Stimulated activated CD8-positive, alpha-beta memory T cell treated with anti-CD3 and anti-CD28 coated beads, Interleukin-4, amount 100 ng/mL, for 24 hours (primary cell): ENCODE measurements around the gene SAE1.

Experiments
- DNase-seq: peaks from one replicate; pipeline ENCODE4 v3.0.0-alpha.2; 2020; ENCODE audit warnings: low read depth

SAE1 gene

DNA sequence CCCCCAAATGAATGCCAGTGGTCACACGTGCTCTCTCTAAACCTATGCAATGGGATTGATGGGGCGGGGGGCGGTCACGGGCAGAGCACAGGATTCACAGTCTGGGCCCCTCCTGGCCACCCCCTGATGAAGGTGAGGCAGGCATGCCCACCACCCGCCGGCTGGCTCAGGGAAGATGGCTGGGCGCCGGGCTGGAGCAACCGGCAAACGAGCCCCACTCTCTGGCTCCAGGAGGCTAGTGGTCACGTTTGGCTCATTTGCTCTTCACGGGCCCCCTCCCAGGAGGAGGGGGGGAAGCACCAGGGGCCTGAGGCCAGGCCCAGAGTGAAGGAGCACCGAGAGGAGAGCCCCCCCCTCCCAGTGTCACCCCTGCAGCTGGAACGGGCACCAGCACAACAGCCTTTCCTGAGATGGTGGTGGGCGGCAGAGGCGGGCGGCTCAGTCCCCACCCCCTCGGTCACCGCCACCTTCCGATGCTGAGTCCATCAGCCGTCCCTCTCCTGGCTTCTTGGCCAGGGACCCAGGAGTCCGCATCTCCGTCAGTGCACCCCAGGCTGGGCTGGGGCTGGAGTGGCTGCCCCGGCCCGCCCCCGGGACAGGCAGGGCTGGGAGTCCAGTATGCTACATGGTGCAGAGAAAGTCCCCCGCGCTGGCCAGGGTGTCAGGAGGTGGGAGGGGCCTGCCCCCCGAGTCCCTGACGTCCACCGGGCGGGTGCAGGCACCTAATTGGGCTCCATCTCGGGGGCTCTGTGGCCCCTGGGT, 90.6 kb downstream of the SAE1 start:
- no peak for DNase-seq

DNA sequence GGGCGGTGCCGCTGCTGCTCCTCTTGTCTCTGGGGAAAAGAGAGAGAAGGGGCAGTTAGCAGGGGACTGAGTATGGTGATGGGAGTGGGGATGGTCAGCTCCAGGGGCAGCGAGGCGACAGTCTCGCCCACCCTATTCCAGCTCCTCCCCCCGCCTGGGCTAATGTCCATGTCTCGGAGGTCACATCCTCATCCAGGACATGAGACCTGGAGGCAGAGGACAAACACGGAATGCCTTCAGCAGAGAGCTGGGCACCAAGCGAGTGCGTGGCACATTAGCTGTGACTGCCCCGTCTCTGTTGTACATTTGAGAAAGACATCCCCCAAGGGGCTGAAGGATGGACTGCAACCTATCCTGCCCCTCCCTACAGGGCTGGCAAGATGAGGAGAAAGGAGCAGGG, 91.3 kb downstream of the SAE1 start:
- no peak for DNase-seq

DNA sequence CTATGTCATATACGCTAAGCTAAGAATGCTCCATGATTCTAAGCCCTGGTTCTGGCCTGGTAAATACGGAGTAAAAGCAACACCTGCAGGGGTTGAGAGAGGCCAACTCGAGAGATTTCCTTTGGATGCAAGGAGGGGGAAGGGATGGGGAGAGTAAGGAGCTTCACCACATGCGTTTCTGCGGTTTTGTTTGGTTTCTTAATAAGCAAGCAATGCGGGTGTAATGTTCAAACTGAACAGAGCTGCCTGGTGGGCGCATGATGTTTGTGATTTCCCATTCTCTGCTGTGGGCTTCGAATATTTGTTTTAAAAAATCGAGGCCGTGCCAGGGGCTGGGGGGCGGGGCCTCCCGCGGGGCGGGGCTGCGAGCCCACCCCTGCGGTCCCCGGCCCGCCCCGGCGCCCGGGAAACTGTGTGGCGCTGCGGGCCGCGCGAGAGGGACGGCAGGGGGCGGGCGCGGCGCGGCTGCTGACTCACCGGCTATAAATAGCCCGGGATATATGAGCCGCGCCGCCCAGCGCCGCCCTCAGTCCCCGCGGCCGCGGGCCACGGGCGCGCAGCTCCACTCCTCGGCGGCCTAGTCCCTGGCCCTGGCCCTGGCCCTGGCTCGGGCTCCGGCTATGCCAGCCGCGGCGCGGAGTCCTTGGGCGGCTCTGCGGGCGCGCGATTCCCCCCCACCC, 95.3 kb downstream of the SAE1 start:
- peak; percentile 72 for DNase-seq

DNA sequence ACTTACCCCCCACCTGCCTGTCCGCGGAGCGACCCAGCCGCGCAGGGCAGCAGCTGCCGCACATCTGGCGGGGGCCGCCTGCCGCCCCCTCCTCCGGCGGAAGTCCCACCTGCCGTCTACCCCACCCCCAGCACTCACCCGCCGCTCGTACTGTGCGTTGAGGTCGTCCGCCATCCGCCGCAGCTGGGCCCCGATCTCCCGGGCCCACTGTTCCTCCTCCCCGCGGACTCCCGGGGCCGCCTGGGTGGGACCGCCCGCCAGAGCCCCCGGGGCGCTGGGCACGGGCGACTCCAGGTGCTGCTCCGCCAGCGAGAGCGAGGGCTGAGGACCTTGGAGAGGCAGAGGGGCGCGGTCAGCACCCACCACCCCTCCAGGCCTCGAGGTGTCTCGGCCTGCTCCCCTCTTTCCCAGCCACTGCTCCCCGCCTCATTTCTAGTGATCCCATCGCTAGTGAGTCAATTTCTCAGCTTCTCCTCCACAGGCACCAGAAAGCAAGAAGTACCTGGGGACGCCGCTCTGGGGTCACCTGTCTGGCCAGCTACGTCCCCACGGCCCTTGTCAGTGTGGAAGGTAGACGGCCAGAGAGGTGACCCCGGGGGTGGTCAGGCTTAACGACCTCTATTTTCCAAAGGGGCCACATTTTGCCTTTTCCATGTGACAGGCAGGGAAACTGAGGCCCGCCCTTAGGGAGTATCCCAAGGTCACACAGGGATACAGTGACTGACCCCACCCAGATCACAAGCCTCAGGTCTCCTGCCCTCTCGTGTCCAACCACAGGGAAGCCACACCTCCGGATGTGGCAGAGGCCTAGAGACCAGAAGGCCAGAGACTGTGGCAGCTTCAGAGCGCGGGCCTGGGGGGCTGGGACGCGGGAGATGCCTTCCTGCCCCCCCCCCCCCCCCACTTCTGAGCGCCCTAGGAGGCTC, 96.1 kb downstream of the SAE1 start:
- peak; percentile 41 for DNase-seq

DNA sequence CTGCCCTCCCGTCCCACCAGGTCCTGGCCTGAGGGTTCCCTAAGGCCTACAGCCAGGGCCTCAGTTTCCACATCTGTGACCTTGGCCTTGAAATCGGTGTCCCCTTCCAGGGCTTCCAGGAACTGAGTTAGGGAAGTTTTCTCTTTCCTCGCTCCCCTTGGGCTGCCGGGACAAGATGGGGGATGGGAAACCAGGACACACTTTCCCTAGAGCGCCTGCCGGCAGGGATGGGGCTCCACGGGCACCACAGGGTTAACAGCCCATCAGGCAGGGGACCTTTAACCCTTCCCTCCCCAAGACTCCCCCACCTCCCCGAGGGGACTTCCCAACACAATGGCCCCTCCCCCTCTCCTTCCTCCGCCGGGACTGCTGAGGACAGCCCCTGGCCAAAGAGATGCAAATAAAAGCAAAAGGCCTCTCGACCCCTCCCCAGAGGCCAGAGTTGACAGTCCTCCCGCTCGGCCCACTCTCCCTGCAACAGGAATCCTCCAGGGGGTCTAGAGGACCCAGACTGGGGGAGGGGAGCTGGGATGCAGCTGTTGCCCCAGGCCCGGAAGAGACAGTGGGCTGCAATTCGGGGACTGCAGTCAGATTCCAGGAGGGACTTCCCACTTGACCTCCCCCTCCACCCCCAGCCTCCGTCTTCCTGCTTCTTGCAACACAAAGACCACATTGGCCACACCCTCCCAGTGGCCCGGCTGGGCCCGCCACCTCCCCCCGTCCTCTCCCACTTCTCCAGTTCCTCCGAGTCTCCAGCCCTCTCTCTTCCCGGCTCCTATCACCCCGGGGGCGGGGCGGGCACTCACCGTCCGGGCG, 96.9 kb downstream of the SAE1 start:
- peak; percentile 30 for DNase-seq

DNA sequence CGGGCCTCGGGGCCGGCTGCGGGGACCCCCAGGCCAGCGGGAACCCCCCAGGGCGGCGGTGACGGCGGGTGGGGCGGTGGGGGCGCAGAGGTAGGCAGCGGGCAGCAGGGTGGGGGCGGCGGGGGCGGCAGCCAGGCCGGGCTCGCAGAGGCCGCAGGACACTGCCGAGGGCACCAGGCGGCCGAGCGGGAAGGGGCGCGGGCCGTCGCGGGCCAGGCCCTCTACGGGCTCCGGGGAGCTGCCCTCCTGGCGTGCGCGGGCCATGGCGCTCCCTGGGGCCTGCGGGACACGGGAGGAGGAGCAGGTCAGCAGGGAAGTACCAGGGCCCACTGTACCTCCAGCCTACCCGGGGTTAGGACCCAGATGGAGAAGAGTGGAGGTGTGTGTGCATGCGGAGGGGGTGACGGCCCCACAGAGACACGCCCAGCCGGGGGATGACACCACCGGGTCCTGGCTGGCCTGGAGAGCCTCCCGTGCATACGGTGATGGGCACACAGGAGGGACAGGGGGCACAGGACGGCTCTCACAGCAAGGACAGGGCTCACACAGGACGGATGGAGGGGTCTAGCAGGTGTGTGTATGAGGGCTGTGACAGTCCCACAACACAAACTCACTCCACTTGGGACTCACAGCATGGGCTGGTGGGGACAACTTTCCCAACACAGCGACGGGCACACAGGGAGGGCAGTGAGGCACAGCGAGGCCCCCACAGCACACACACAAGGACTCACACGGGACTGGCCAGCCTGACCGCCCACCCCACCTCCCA, 97.7 kb downstream of the SAE1 start:
- no peak for DNase-seq

DNA sequence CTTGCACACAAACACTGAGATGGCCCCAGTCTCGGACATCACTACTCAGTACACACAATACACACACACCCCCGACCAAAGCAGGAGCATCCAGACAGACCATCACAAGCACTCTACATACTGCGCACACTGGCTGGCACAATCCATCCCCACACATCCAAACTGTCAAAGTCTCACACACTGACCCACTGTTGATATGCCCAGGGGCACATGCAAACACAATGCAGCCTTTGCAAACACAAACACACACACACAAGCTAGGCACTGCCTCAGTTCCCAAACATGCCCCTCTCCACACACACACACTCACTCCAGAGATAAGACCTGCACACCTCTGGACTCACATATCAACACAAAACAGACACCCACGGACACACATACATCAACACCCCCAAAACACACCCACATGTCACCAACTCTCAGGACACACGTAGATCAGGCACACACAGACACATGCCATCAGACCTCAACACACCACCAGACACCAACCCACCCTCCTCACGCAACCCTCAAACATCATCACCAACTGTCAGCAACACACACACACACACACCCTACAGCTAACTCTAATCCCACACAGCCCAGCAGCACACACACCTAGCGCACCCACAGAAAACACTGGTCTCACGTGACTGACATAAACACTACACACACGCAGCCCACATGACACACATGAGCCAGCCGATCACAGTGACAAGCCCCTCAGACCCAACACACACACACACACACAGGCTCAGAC, 98.5 kb downstream of the SAE1 start:
- DNase-seq: no peak

DNA sequence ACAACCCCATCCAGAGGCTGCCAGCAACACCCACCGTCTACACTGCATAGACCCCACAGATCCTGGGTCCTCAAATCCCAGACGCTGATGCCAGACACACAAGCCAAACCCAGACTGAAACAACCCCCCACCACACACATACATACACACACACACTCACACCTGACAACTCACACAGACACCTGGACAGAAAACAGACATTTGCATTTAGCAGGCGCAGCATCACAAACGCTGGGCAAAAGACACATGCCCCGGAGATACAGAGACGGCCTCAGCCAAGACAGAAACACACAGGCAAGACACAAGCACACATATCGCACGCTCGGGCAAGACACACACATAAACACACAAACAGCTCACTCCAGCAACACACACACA, 99.0 kb downstream of the SAE1 start:
- no peak for DNase-seq

DNA sequence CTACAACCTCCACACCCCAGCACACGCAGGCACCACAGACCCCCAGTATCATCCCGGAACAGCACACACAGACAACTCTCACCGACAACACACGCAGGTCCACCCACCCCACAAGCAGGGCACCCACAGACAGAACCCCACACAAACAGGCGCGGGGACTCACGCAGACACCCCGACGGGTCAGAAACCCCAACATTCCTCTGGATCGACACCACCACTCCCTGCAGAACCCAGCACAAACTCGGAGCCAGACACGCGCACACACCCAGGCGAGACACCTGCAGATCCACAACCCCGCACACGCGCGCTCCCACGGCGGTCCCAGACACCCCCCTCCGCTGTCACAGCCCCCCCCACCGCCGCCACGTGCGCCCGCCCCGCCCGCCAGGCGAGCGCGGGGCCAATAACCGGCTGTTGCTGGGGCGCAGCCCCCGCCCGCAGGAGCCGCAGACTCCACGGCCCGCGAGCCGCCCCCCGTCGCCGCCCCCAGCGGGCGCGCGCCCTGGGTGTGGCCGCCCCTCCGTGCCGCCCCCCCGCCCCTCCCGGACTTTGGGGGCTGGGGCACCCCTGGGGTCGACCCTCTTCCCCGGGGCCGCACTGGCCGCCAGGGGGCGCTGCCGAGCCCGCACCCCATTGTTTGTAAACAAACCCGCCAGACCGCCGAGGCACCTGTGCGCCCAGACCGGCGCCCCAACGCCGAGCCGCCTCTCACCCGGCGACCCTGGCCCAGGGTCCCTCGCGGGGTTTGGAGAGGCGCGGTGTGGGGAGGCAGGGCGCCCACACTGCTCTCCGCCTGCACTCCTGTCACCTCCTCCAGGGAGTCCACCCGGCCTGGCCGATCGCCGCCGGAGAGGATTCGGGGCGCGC, 99.7 kb downstream of the SAE1 start:
- peak; percentile 74 for DNase-seq

DNA sequence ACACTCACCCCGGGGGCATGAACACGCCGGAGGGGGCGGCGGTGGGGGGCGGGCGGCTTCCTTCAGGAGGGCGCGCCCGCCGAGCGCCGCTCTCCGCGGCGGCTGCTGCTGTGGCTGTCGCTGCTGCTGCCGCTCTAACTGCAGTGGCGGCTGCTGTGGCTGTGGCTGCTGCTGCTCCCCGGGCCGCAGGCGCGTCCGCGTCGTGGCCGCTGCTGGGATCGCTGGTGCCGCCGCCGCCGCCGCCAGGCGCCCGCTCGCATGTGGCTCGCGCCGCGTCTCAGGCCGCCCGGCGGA, 100.2 kb downstream of the SAE1 start, which contains the start of gene BBC3:
Gene BBC3 (minus strand): TSS at position 279 of the 294 bp plus-strand sequence. CDS start 2,768 bp downstream, outside the sequence.
- no peak for DNase-seq

DNA sequence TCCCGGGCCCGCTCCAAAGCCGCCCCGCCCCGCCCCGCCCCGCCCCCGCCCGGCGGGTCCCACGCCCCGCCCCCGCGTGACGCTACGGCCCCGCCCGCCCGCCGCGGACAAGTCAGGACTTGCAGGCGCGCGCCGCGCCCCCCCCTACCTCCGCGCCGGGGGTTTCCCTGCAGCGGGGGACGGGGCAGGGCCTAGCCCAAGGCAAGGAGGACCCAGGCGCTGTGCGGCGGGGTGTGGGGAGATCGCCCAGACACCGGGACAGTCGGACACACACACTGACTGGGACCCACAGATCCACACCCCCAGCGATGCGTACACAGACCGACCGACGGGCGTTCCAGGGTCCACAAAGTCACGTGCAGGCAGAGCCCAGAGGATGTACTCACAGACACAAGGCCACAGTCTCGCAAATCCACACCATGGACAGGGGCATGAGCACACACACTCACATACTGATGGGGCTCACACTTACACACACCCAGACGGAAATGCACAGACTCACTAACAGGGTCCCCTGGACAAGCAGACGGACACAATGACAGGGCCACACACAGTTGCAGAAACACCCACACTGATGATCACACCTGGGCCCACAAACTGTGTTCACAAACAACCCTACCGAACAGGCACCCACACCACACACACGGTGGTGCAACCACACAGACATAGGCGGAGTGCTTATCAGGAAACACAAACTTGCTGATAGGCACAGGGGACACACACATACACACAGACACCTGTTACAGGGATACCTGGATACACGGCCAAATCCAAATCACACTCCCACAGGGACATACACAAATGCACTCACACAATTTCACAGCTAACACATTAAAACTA, 100.8 kb downstream of the SAE1 start:
- peak; percentile 85 for DNase-seq

DNA sequence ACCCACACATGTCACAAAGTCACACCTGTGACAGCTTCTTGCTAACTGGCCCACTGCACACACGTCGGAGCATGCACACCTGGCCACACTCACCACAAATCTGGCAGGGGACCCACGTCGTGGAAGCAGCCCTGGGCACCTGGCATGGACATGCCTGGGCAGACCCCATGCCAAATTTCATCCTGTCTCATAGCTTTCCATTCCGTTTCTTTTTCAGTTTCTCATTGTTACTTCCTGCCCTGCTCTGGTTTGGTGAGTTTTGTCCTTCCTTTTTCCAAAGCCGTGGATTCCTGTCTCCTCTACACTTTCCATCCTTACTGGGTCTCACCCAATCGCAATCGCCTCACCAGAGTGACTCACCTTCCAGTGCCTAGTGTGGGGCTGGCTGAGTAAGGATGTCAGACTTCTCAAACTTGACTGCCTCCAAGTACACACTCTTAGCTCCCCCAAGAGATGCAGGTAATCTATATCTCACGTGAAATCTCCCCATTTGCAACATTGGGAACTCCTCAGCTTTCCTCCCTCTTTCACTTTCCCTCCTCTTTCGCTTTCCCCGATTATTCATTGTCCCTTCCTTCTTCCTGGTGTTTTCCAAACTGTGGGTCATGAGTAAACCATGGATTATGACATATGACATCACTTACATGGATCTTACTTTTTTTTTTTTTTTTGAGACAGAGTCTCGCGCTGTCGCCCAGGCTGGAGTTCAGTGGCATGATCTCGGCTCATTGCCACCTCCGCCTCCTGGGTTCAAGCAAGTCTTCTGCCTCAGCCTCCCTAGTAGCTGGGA, 102.0 kb downstream of the SAE1 start:
- no peak for DNase-seq

DNA sequence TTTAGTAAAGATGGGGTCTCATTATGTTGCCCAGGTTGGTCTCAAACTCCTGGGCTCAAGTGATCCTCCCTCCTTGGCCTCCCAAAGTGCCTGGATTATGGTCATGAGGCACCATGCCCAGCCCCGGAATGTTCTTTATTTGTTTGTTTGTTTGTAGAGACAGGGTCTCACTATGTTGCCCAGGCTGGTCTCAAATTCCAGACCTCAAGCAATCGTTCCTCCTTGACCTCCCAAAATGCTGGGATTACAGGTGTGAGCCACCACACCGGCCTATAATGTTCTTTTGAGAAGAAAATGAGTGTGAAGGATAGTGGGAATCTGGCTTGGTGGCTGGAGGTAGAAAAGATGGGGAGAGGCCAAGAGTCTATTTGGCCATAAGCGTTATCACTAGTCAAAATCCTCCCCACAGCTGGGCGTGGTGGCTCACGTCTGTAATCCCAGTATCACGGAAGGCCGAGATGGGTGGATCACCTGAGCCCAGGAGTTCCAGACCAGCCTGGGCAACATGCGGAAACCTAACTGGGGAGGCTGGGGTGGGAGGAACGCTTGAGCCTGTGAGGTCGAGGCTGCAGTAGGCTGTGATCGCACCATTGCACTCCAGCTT, 105.5 kb downstream of the SAE1 start:
- DNase-seq: no peak

DNA sequence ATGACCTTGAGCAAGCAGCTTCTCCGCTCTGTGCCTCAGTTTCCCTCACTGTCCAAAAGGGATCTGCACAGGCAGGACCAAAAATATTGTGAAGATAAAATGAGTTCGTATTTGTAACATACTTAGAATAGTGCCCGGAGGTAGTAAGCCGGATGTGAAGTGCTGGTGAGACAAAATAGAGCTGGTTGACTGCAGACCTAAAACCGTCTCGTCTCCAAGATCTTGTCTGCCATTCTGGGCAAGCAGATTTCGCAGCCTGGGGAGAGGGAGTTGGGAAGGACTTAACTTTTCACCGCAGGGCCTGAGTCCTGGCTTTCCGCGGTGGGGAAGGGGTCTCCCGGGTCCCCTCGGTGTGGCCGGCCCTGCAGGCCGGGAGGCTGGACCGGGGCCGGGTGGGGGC, 108.5 kb downstream of the SAE1 start:
- no peak for DNase-seq

DNA sequence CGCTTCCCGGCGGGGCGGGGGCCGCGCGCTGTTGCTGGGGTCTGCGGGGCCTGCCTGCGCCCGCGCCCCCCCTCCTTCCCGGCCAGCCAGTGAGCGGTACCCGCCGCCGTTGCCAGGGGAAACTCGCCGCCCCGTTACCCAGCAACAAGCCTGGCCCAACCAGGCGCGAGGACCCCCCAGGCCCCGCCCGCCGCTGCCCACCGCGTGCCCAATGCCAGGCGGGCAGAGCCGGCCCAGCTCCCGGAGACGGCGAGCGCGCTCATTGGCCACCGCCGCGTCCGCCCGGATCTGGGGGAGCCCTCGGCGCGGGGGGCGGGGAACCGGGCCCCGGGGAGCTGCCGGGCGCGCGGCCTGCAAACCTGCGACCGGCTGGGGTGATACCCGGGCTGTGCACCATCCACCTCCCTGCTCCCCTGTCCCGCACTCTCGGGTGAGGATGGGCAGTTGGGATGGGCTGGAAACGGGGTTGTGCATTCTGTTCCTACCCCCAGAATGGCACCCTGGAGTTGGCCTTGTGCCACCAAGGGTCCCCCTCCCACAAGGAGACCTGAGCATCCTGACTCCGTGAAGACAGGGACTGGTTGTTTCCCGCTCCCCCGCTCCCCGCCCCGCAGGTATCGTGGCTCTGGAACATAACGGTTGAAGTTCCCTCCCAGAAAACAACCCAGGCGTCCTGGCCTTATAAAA, 109.1 kb downstream of the SAE1 start:
- no peak for DNase-seq

DNA sequence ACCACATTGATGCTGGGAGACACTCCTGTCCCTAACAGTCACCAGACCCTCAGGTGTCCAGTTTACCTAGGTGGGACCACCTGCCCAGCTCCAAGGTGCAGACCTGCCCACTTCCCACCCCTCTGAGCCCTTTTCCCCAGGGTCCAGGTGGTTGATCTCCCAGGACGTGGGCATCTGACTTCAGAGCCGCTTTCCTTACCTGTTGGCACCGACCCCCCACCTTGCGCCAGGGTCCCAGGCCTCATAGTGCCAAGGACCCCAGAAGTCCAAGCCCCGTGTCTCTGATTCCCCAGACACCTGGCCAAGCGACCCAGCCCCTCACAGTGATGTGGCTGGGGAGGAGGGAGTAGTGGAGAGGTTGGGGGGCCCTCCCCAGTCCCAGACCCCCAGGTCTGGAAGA, 109.9 kb downstream of the SAE1 start:
- no peak for DNase-seq
